Placental epithelial cell (primary cell): ENCODE data around the gene NUP35. TPM values are rescaled to one million over a fixed set of nuclear protein-coding genes. Genes with fewer than 3 reads are reported as not detected.

Source experiments
- total RNA-seq: library from RNA; depleted of rRNA; stranded (reverse); fragments of >200 nt; gene quantifications from 2 replicates; pipeline ENCODE4 v1.2.3, GENCODE V29; 2012

NUP35 gene
- total RNA-seq: 7.0 and 9.0 TPM in 2 replicates

GRCh38 chr2:183124222-183124956 lies at the start of gene NUP35:
TSS of gene NUP35 (plus strand) at chr2:183124443. CDS start at chr2:183124458, 15 bp downstream.

DNA sequence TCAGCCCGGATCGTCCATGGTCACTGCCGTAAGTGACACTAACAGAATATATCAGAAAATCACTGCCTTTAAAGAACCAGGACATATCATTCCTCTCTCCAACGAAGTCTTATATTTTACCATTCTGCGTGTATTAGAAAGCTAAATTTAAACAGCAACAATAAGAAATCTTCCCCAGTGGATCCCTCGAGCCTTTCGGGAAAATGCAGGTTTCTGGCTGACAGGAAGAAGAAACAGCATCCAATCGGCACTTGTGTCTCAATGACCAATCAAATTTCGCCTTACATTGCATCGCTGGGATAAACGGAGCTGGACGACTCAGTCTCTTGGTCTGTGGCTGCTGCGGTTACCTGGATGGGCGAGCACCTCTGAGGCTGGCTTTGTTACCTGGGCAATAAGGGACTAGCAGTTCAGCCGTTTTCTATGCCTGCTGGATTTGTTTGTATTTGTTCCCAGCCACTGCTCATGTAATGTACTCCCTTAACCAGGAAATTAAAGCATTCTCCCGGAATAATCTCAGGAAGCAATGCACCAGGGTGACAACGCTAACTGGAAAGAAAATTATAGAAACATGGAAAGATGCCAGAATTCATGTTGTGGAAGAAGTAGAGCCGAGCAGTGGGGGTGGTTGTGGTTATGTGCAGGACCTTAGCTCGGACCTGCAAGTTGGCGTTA lies 45.6 kb upstream of the NUP35 start, which contains the start of gene DUSP19:
Gene DUSP19 (plus strand): TSS at position 284 of the 675 bp plus-strand sequence. CDS start 187 bp downstream, at position 471.

Other genes starting within 250 kb of the NUP35 start
- 112 and 207 TPM in 2 replicates for gene NCKAP1, start 86.0 kb upstream of the NUP35 start, total RNA-seq
- gene DUSP19, start 45.7 kb upstream of the NUP35 start, total RNA-seq: 0.79 and 0.87 TPM in 2 replicates